Measurements from ENCODE around the gene LTBP3. TPM values are rescaled to one million over a fixed set of nuclear protein-coding genes. Genes with fewer than 3 reads are reported as not detected.

LTBP3 gene
- total and polyA plus RNA-seq, 2 donors (not counting 3 experiments of a cell fraction or from before 2014, with no cell fraction given): 120 to 209 TPM

GRCh38 chr11:65538232-65538914 lies 19.8 kb downstream of the LTBP3 start:
- H3K4me2 ChIP-seq (ENCODE audit: insufficient read depth, low read length): no peak overlapping the region
- no peaks in the 10 kb centered on the region for H3K27me3 ChIP-seq (ENCODE audit: control insufficient read depth in 2 of 2, insufficient read depth in 2 of 2, low read length in 2 of 2)
- DNase-seq (ENCODE audit: low read depth, low spot score): no peak
- TSS peak; percentile 66 for BruUV-seq (replicated peaks)
- CTCF ChIA-PET: interaction anchor here (1.0 to 6.1 kb wide), 4 partner anchors 22 to 52 kb away, joined by 5 to 206 read pairs (median 30); partner anchors contain the start of genes FAM89B, KCNK7 and ZNRD2
- POLR2A ChIA-PET: interaction anchor here (0.6 to 1.1 kb wide), 2 partner anchors 50 to 155 kb away, joined by 3 to 4 read pairs; no protein-coding TSS in a partner anchor
- no peak overlapping the region for H2AFZ ChIP-seq (ENCODE audit: low read depth, low read length)
- dilution Hi-C loops (cut with MboI; ENCODE audit: extremely low pct_ligation_motif_present, low sequenced_read_pairs): no loop called here
- TF ChIP-seq GATA2 (IDR thresholded peaks at IDR 0.05; ENCODE audit: insufficient read depth, insufficient read length, low read depth, low read length) (no peak), JUN (IDR thresholded peaks at IDR 0.05; ENCODE audit: borderline replicate concordance, insufficient read depth, insufficient read length, low read depth) (no peak), MYC (IDR thresholded peaks at IDR 0.05; ENCODE audit: low read depth, low read length) (no peak), POLR2A (IDR thresholded peaks at IDR 0.05; ENCODE audit: low read depth, low read length) (no peak), POLR2AphosphoS5 (IDR thresholded peaks at IDR 0.05; ENCODE audit: insufficient read depth, low read depth, low read length) (no peak), FOS (IDR thresholded peaks at IDR 0.05; ENCODE audit: borderline replicate concordance, insufficient read depth, low read length) (no peak), EZH2 (IDR thresholded peaks at IDR 0.05; ENCODE audit: borderline replicate concordance, low read depth, low read length, severe bottlenecking) (no peak)
- TF ChIP-seq, protein P1, sequence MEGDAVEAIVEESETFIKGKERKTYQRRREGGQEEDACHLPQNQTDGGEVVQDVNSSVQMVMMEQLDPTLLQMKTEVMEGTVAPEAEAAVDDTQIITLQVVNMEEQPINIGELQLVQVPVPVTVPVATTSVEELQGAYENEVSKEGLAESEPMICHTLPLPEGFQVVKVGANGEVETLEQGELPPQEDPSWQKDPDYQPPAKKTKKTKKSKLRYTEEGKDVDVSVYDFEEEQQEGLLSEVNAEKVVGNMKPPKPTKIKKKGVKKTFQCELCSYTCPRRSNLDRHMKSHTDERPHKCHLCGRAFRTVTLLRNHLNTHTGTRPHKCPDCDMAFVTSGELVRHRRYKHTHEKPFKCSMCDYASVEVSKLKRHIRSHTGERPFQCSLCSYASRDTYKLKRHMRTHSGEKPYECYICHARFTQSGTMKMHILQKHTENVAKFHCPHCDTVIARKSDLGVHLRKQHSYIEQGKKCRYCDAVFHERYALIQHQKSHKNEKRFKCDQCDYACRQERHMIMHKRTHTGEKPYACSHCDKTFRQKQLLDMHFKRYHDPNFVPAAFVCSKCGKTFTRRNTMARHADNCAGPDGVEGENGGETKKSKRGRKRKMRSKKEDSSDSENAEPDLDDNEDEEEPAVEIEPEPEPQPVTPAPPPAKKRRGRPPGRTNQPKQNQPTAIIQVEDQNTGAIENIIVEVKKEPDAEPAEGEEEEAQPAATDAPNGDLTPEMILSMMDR (IDR thresholded peaks at IDR 0.05; ENCODE audit: extremely low read depth in 1 of 2, insufficient read depth in 1 of 2, low read depth in 1 of 2, low read length in 2 of 2): no peak
- TF ChIP-seq, protein P2, sequence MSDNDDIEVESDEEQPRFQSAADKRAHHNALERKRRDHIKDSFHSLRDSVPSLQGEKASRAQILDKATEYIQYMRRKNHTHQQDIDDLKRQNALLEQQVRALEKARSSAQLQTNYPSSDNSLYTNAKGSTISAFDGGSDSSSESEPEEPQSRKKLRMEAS (IDR thresholded peaks at IDR 0.05; ENCODE audit: insufficient read depth, insufficient read length): no peak
- H3K4me1 ChIP-seq (ENCODE audit: control insufficient read depth, extremely low read depth, insufficient read depth, low read length): peaks cover 6% of the 10 kb centered on the region
- H3K36me3 ChIP-seq (ENCODE audit: control insufficient read depth in 2 of 2, extremely low read depth in 1 of 2, insufficient read depth in 2 of 2, low read length in 2 of 2): peaks cover 3 to 29% of the 10 kb centered on the region in 2 experiments
- no peak for FAIRE-seq
- H3K9me1 ChIP-seq (replicated peaks; ENCODE audit: control insufficient read depth, extremely low read depth, insufficient read depth, low read length): no peaks in the 10 kb centered on the region
- H3K27ac ChIP-seq (ENCODE audit: insufficient read depth, low read depth, low read length): no peak overlapping the region
- H3K4me3 ChIP-seq (replicated peaks in 1 of 3; ENCODE audit: insufficient read depth in 1 of 3, low read depth in 1 of 3, low read length in 3 of 3): no peak overlapping the region
- intact Hi-C loops (cut with micrococcal nuclease): no loop called here
- no peaks in the 10 kb centered on the region for H3K9me3 ChIP-seq (replicated peaks; ENCODE audit: control insufficient read depth, insufficient read depth, low read length)
- no peaks in the 10 kb centered on the region for H4K20me1 ChIP-seq (replicated peaks; ENCODE audit: control insufficient read depth, extremely low read depth, insufficient read depth, low read length)
- no peak overlapping the region for H3K9ac ChIP-seq (replicated peaks; ENCODE audit: extremely low read depth, insufficient read depth, low read length)
- H3K79me2 ChIP-seq (ENCODE audit: control insufficient read depth, insufficient read depth, low read length): no peaks in the 10 kb centered on the region

Data from endothelial cell of umbilical vein (primary cell).